Thoracic aorta (tissue), 2 donors: ENCODE data around the gene KRT83. TPM values are rescaled to one million over a fixed set of nuclear protein-coding genes. Genes with fewer than 3 reads are reported as not detected.

Experiments used
- ATAC-seq: fragments of 150-250 bp; one replicate; pipeline ENCODE4 v1.8.0; 2017; ENCODE audit warnings: low read depth; ENCODE audit not compliant: insufficient number of reproducible peaks, low FRiP score
- DNase-seq: peaks from one replicate; pipeline ENCODE4 v3.0.0-alpha.2; 2020; ENCODE audit warnings: low spot score
- H3K27ac ChIP-seq, 2 donors: fragments of 200-600 bp; sonication (generic); 1 replicate in 1 of 2; 2 replicates in 1 of 2; pipeline ENCODE4 v1.5.1; 2016; ENCODE audit warnings: mild to moderate bottlenecking in 2 of 2, moderate library complexity in 2 of 2
- H3K27me3 ChIP-seq: fragments of 200-600 bp; sonication (generic); replicated peaks from 2 replicates; pipeline ENCODE4 v1.6.0; 2016; ENCODE audit warnings: mild to moderate bottlenecking; ENCODE audit not compliant: insufficient read depth
- H3K36me3 ChIP-seq: fragments of 200-600 bp; sonication (generic); one replicate; pipeline ENCODE4 v1.5.1; 2016
- H3K4me1 ChIP-seq, 2 donors: fragments of 200-600 bp; sonication (generic); 1 replicate in 1 of 2; 2 replicates in 1 of 2; pipeline versions ENCODE4 v1.5.1 to v1.6.0; 2016; ENCODE audit warnings: low read depth in 2 of 2, mild to moderate bottlenecking in 1 of 2; ENCODE audit not compliant: control insufficient read depth in 1 of 2
- H3K4me3 ChIP-seq: fragments of 200-600 bp; sonication (generic); 2 replicates; pipeline ENCODE4 v1.5.1; 2016; ENCODE audit warnings: mild to moderate bottlenecking
- H3K9me3 ChIP-seq: fragments of 200-600 bp; sonication (generic); 2 replicates; pipeline ENCODE4 v1.5.1; 2016
- total RNA-seq, 2 donors: library from RNA; depleted of rRNA; stranded (reverse); fragments of >200 nt; gene quantifications; one replicate each; pipeline versions ENCODE4 v1.1.0 to v1.2.3, GENCODE V29; 2016
- TF ChIP-seq, protein P1 (sequence below): fragments of 200-600 bp; sonication (generic); IDR thresholded peaks from one replicate; pipeline ENCODE4 v1.5.1; 2019; ENCODE audit warnings: antibody characterized with exemption

Gene KRT83
- total RNA-seq, 2 donors from 2014 or later: not detected

DNA sequence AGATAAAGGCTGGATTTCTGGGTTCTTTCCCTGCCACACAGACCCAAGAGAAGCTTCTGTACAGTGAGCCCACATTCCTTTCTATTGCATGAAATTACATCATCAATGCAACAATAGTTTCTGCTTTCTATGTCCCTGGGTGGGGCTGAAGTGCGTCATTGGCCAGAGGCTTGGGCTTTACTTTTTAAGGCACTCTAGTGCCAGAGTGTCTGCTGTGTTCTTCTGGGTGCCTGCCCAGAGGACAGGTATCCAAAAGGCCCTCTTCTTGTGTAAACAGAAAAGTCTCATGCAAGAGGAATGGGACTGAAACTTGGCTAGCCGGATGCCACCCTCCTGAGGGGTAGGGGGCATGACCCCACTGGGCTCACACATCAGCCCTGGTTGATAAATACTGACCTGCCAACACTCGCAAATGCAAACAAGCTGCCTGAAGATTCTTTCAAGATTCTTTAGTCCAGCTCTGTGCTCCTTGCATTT lies 40.8 kb downstream of the KRT83 start:
- no peak overlapping the region for H3K4me3 ChIP-seq
- H3K36me3 ChIP-seq: no peaks in the 10 kb centered on the region
- H3K27me3 ChIP-seq: no peaks in the 10 kb centered on the region
- peaks cover 20 to 33% of the 10 kb centered on the region in 2 donors for H3K4me1 ChIP-seq
- DNase-seq (peak; percentile 17), ATAC-seq (peak; percentile 65)
- H3K9me3 ChIP-seq: no peaks in the 10 kb centered on the region
- TF ChIP-seq, protein P1, sequence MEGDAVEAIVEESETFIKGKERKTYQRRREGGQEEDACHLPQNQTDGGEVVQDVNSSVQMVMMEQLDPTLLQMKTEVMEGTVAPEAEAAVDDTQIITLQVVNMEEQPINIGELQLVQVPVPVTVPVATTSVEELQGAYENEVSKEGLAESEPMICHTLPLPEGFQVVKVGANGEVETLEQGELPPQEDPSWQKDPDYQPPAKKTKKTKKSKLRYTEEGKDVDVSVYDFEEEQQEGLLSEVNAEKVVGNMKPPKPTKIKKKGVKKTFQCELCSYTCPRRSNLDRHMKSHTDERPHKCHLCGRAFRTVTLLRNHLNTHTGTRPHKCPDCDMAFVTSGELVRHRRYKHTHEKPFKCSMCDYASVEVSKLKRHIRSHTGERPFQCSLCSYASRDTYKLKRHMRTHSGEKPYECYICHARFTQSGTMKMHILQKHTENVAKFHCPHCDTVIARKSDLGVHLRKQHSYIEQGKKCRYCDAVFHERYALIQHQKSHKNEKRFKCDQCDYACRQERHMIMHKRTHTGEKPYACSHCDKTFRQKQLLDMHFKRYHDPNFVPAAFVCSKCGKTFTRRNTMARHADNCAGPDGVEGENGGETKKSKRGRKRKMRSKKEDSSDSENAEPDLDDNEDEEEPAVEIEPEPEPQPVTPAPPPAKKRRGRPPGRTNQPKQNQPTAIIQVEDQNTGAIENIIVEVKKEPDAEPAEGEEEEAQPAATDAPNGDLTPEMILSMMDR: no peak
- H3K27ac ChIP-seq: peak overlapping the region; percentile 73 to 78

- ATAC-seq: no peak
- TF ChIP-seq, protein P1: no peak
- Histone ChIP-seq H3K36me3 (no peaks in the 10 kb centered on the region), H3K4me3 (no peak overlapping the region), H3K27ac (peak overlapping the region; percentile 73 to 78), H3K9me3 (no peaks in the 10 kb centered on the region), H3K4me1 (peaks cover 20 to 33% of the 10 kb centered on the region in 2 donors), H3K27me3 (no peaks in the 10 kb centered on the region)
- DNase-seq: no peak
Measured at GRCh38 chr12:52279422-52280318, 41.5 kb downstream of the KRT83 start.

GRCh38 chr12:52278575-52279421 lies 42.4 kb downstream of the KRT83 start:
- Histone ChIP-seq H3K4me3 (peak overlapping the region; percentile 62), H3K36me3 (no peaks in the 10 kb centered on the region), H3K4me1 (peaks cover 20 to 33% of the 10 kb centered on the region in 2 donors), H3K27me3 (no peaks in the 10 kb centered on the region), H3K27ac (peak overlapping the region in 1 of 2 donors; percentile 73), H3K9me3 (no peaks in the 10 kb centered on the region)
- no peak for DNase-seq
- TF ChIP-seq, protein P1: peak; percentile 99
- ATAC-seq: peak; percentile 39

GRCh38 chr12:52277486-52278245 lies 43.5 kb downstream of the KRT83 start:
- TF ChIP-seq, protein P1: no peak
- Histone ChIP-seq H3K27me3 (no peaks in the 10 kb centered on the region), H3K4me3 (no peak overlapping the region), H3K36me3 (no peaks in the 10 kb centered on the region), H3K4me1 (peaks cover 20 to 33% of the 10 kb centered on the region in 2 donors), H3K9me3 (no peaks in the 10 kb centered on the region), H3K27ac (no peak overlapping the region)
- DNase-seq: no peak
- ATAC-seq: no peak
